Fibroblast of gingiva (primary cell): Measurements from ENCODE around the gene MAPKBP1.

Source experiments
- DNase-seq: peaks from one replicate; pipeline ENCODE4 v3.0.0-alpha.2; 2011; ENCODE audit warnings: low read depth

MAPKBP1 gene

DNA sequence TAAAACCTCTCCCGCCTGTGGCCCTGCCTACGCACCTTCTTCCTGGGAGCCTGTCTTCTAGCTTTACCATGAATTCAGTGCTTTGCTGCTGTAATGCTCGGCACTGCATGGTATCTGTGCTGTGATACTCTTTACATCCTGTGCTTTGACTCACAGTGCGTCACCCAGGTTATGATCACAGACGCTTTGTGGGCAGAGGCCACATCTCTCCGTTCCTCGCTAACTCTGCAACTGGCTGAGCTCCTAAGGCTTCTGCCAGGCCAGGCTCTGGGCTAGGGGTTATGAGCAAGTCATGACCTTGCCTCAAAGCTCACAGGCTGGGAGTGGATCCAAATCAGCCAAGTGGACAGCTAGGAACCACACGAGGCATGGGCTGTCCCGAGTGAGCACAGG is 96.4 kb downstream of the MAPKBP1 start:
- DNase-seq: peak; percentile 18

DNA sequence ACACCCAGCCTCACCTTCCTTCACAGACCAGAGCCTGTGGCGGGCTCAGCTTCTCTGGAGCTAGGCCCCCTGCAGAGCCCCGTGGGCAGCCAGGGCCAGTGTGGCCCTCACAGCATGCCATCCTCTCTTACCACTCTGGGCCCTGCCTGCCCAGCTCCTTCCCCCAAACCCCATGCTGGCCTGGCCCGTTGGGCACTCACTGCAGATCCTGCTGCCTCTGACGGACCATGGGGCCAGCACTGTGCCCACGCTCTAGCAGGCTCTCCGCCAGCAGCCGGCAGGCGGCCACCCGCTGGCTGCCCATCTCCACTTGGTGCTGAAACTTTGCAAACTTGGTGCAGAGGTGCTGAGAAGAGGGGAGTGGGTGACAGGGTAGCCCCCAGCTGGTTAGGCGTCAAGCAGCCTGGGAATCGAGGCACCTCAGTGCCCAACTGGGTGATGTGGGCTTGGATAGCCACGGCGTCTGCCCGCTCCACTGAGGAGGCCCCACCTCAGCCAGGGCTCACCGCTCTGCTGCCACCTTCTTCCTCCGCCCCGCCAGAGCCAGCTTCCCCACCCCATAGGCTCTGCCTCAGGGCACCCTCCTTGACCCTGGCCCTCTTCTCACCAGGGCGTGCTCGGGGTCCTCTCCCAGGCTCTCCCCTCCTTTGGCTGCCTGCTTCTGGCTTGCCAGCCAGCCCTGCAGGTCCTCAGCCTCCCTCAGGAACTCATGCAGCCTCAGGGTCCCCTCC is 97.1 kb downstream of the MAPKBP1 start:
- DNase-seq: no peak

DNA sequence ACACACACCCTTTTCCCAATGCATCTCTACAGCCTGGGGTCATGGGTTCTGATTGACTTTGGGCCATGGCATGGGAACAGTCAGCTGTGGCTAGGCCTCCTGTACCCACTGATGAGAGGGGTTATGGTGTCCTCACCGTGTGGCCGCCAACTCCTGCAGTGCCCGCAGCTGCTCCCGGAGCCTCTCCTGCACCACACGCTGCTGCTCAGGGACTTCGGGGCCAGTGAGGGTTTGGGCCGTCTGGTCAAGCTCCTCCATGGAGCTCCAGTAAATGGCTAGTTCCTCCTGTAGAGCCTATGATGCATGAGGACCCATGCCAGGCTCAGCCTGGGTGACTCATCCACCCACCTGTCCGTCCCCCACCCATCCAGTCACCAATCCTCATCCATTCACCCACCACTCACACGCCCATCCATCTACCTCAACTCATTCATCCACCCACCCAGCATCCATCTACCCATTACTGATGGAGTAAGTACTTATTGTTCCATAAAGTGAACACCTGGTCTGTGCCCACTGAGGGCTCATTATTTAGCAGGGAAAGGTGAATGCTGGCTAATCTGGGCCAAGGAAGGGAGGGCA is 98.0 kb downstream of the MAPKBP1 start:
- DNase-seq: no peak

DNA sequence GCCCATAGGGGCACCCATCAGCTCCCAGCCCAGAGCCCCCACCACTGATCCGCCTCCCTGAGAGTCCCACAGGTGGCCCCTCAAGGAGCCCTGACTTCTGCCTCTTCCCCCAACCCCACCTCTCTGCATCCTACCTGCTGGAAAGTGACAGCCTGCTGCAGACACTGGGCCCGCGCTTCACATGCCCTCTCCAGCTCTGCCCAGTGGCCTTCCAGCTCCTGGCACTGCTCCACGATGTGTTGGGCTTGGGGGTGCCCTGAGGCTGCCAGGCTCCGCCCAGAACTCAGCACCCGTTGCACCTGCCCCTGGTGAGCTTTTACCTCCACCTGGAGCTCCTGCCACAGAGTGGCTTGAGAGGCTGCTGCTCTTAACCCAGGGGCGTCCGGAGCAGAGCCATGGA is 99.4 kb downstream of the MAPKBP1 start:
- no peak for DNase-seq

DNA sequence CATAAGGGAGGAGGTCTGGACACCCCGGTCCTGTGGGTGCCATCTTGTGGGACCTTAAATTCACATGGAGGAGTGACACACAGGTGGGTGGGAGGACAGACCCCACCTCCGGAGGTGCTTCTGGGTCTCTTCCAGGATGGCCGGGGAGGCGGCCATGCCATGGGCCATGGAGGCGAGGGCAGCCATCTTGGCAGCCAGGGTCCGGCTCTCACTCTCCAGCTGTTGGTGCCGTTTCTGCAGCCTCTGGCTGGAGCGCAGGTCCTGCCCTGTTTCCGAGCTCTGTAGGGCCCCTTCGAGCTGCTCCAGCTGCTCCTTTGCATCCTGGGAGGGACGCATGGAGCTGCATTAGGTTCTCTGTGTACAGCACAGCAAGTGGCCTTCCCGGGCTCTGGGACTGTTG is 100.5 kb downstream of the MAPKBP1 start:
- no peak for DNase-seq

DNA sequence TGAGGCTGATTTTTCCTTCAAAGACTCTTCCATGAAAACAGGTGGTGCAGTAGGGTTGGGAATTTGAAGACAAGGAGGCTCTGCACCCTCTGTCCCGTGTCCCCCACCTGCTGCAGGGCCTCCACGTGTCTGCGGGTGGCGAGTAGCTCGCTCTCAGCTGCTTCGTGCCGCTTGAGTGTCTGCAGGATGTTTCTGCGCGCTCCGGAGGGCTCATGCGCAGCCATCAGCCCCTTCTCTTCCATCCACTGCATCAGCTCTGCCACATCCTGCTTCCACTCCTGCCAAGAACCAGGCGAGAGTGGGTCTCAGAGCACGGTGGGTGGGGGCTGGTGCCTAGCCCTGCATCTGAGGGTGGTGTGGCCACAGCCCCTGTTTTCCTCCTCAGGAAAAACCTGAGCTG is 101.7 kb downstream of the MAPKBP1 start:
- DNase-seq: no peak

DNA sequence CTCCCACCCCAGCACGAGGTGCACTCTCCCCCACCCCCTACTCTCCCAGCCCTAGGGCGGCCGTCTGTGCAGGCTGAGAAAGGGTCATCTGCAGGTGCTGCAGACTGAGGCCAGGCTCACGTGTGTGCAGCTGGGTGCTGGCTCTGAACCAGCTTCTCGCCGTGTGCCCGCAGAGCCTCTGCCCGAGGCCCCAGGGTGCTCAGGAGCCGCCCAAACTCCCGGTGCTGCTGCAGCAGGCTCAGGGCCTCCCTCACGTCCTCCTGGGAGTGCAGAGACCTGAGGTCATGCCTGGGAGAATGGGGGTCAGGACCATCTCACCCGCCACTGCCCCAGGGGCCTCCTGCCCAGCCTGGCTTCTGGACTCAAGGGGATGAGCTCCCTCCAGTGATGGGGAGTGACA is 102.4 kb downstream of the MAPKBP1 start:
- no peak for DNase-seq
